Tibial nerve (tissue), 3 donors: ENCODE data around the gene CDKL4.

ENCODE experiments used
- POLR2A ChIP-seq, 2 donors: fragments of 450-650 bp; IDR thresholded peaks; one replicate each; pipeline ENCODE4 v1.6.1; 2017; ENCODE audit warnings: antibody characterized with exemption in 2 of 2, mild to moderate bottlenecking in 2 of 2, moderate library complexity in 2 of 2
- TF ChIP-seq, protein P1 (sequence below), 5 experiments: fragments of 200-600 bp in 3 of 5; fragments of 450-650 bp in 2 of 5; sonication (generic) in 3 of 5; IDR thresholded peaks; one replicate each; pipeline ENCODE4 v1.5.1; 2016 to 2019; ENCODE audit warnings: antibody characterized with exemption in 5 of 5, mild to moderate bottlenecking in 3 of 5, moderate library complexity in 2 of 5

DNA sequence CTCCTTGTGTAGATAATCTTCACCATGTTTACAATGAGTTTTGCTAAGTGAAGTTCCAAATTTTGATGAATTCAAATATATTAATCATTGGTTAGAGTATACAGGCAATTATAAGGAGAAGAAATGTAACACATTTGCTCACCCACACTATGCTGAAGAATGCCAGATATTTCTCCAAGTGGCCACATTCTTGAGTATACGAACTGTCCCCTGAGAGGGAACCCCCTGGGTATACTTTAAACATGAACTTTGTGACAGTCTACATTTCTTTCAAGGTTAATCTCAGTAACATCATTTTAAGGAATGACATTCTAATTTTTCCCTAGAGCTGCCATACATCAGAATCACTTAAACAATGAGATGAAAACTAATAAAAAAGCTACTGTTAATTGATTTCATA lies 39.8 kb upstream of the CDKL4 start:
- TF ChIP-seq, protein P1, sequence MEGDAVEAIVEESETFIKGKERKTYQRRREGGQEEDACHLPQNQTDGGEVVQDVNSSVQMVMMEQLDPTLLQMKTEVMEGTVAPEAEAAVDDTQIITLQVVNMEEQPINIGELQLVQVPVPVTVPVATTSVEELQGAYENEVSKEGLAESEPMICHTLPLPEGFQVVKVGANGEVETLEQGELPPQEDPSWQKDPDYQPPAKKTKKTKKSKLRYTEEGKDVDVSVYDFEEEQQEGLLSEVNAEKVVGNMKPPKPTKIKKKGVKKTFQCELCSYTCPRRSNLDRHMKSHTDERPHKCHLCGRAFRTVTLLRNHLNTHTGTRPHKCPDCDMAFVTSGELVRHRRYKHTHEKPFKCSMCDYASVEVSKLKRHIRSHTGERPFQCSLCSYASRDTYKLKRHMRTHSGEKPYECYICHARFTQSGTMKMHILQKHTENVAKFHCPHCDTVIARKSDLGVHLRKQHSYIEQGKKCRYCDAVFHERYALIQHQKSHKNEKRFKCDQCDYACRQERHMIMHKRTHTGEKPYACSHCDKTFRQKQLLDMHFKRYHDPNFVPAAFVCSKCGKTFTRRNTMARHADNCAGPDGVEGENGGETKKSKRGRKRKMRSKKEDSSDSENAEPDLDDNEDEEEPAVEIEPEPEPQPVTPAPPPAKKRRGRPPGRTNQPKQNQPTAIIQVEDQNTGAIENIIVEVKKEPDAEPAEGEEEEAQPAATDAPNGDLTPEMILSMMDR (IDR thresholded peaks at IDR 0.05) = no peak
- no peak for TF ChIP-seq POLR2A (IDR thresholded peaks at IDR 0.05)
